Lung microvascular endothelial cell (primary cell): ENCODE results near the gene LOXHD1. TPM values are rescaled to one million over a fixed set of nuclear protein-coding genes. Genes with fewer than 3 reads are reported as not detected.

Experiments used
- DNase-seq, 2 donors: peaks; one replicate each; pipeline versions ENCODE4 v3.0.0 to v3.0.0-alpha.2; 2010; ENCODE audit warnings: low read depth in 2 of 2
- total RNA-seq: library from RNA; depleted of rRNA; stranded (reverse); fragments of >200 nt; gene quantifications from 2 replicates; pipeline ENCODE4 v1.2.1, GENCODE V29; 2014

LOXHD1 gene
- total RNA-seq, 1 donor from 2014 or later: not detected

- DNase-seq: no peak
Measured at GRCh38 chr18:46480226-46480625, 176.8 kb downstream of the LOXHD1 start.

- no peak for DNase-seq
Measured at GRCh38 chr18:46478796-46479195, 178.2 kb downstream of the LOXHD1 start.

- DNase-seq: no peak
Measured at GRCh38 chr18:46477425-46478011, 179.5 kb downstream of the LOXHD1 start.

GRCh38 chr18:46475390-46475752 lies 181.6 kb downstream of the LOXHD1 start:
- no peak for DNase-seq

- no peak for DNase-seq
Measured at GRCh38 chr18:46474487-46475389, 182.3 kb downstream of the LOXHD1 start.

- no peak for DNase-seq
Measured at GRCh38 chr18:46471809-46472498, 185.1 kb downstream of the LOXHD1 start.

GRCh38 chr18:46470714-46471113 lies 186.3 kb downstream of the LOXHD1 start:
- DNase-seq: no peak

- DNase-seq: no peak
Measured at GRCh38 chr18:46469186-46469915, 187.7 kb downstream of the LOXHD1 start.

- no peak for DNase-seq
Measured at GRCh38 chr18:46468426-46469180, 188.4 kb downstream of the LOXHD1 start.

- no peak for DNase-seq
Measured at GRCh38 chr18:46466234-46467160, 190.5 kb downstream of the LOXHD1 start.

- no peak for DNase-seq
Measured at GRCh38 chr18:46464926-46465655, 191.9 kb downstream of the LOXHD1 start.

- no peak for DNase-seq
Measured at GRCh38 chr18:46462523-46462922, 194.5 kb downstream of the LOXHD1 start.

GRCh38 chr18:46461993-46462392 lies 195.0 kb downstream of the LOXHD1 start:
- no peak for DNase-seq

GRCh38 chr18:46460754-46461153 lies 196.3 kb downstream of the LOXHD1 start:
- no peak for DNase-seq

- no peak for DNase-seq
Measured at GRCh38 chr18:46459789-46460455, 197.1 kb downstream of the LOXHD1 start.

GRCh38 chr18:46458472-46458871 lies 198.5 kb downstream of the LOXHD1 start:
- DNase-seq: no peak

- DNase-seq: no peak
Measured at GRCh38 chr18:46456691-46457090, 200.3 kb downstream of the LOXHD1 start.

GRCh38 chr18:46452820-46453219 lies 204.2 kb downstream of the LOXHD1 start:
- DNase-seq: no peak

GRCh38 chr18:46449499-46449898 lies 207.5 kb downstream of the LOXHD1 start:
- no peak for DNase-seq
